Parathyroid adenoma (tissue), 2 donors: ENCODE data around the gene VSTM4.

Source experiments
- H2AFZ ChIP-seq: fragments of 300-600 bp; sonication (generic); one replicate; pipeline ENCODE4 v1.7.0; 2017; ENCODE audit warnings: antibody characterized with exemption, mild to moderate bottlenecking
- H3K27ac ChIP-seq: fragments of 300-600 bp; sonication (generic); one replicate; pipeline ENCODE4 v1.7.0; 2017
- H3K27me3 ChIP-seq: fragments of 300-600 bp; sonication (generic); one replicate; pipeline ENCODE4 v1.7.0; 2017; ENCODE audit warnings: low read length; ENCODE audit not compliant: control insufficient read depth, insufficient read depth
- H3K36me3 ChIP-seq: fragments of 300-600 bp; sonication (generic); one replicate; pipeline ENCODE4 v1.7.0; 2017; ENCODE audit warnings: low read length; ENCODE audit not compliant: control insufficient read depth, insufficient read depth
- H3K4me1 ChIP-seq: fragments of 300-600 bp; sonication (generic); one replicate; pipeline ENCODE4 v1.7.0; 2017; ENCODE audit warnings: control low read depth
- H3K4me2 ChIP-seq: fragments of 300-600 bp; sonication (generic); one replicate; pipeline ENCODE4 v1.7.0; 2017; ENCODE audit warnings: low read length
- H3K4me3 ChIP-seq: fragments of 300-600 bp; sonication (generic); one replicate; pipeline ENCODE4 v1.7.0; 2017; ENCODE audit warnings: low read depth, low read length
- H3K79me2 ChIP-seq: fragments of 300-600 bp; sonication (generic); one replicate; pipeline ENCODE4 v1.7.0; 2017; ENCODE audit warnings: control low read depth
- H3K9ac ChIP-seq: fragments of 300-600 bp; sonication (generic); one replicate; pipeline ENCODE4 v1.7.0; 2017; ENCODE audit warnings: mild to moderate bottlenecking
- H3K9me3 ChIP-seq: fragments of 300-600 bp; sonication (generic); one replicate; pipeline ENCODE4 v1.7.0; 2017; ENCODE audit warnings: low read length; ENCODE audit not compliant: control insufficient read depth
- CTCF ChIP-seq: fragments of 300-600 bp; sonication (generic); IDR thresholded peaks from one replicate; pipeline ENCODE4 v1.7.0; 2017; ENCODE audit warnings: antibody characterized with exemption, mild to moderate bottlenecking
- donor health status: primary hyperparathyroidism.

VSTM4 gene

GRCh38 chr10:49050906-49051305 is 64.4 kb downstream of the VSTM4 start:
- H3K4me3 ChIP-seq = no peak overlapping the region
- no peak overlapping the region for H3K27ac ChIP-seq
- TF ChIP-seq CTCF = no peak
- peaks cover 2% of the 10 kb centered on the region for H3K4me1 ChIP-seq
- H3K36me3 ChIP-seq = no peaks in the 10 kb centered on the region
- no peak overlapping the region for H3K4me2 ChIP-seq
- no peaks in the 10 kb centered on the region for H3K27me3 ChIP-seq
- no peak overlapping the region for H3K9ac ChIP-seq
- H2AFZ ChIP-seq = no peak overlapping the region
- no peaks in the 10 kb centered on the region for H3K9me3 ChIP-seq
- H3K79me2 ChIP-seq = no peaks in the 10 kb centered on the region

- Histone ChIP-seq H3K27ac (no peak overlapping the region), H3K36me3 (no peaks in the 10 kb centered on the region), H3K9me3 (no peaks in the 10 kb centered on the region), H3K4me2 (no peak overlapping the region), H3K27me3 (no peaks in the 10 kb centered on the region), H3K79me2 (no peaks in the 10 kb centered on the region), H3K4me3 (no peak overlapping the region), H3K9ac (no peak overlapping the region), H2AFZ (no peak overlapping the region), H3K4me1 (no peaks in the 10 kb centered on the region)
- TF ChIP-seq CTCF = no peak
These were observed 65.0 kb downstream of the VSTM4 start for GRCh38 chr10:49050366-49050765.

- Histone ChIP-seq H3K4me1 (no peaks in the 10 kb centered on the region), H3K27ac (no peak overlapping the region), H3K79me2 (no peaks in the 10 kb centered on the region), H3K4me2 (no peak overlapping the region), H2AFZ (no peak overlapping the region), H3K9me3 (no peaks in the 10 kb centered on the region), H3K27me3 (no peaks in the 10 kb centered on the region), H3K9ac (no peak overlapping the region), H3K36me3 (no peaks in the 10 kb centered on the region), H3K4me3 (no peak overlapping the region)
- no peak for TF ChIP-seq CTCF
These were observed 65.7 kb downstream of the VSTM4 start for GRCh38 chr10:49049660-49050059.

- H3K4me2 ChIP-seq = no peak overlapping the region
- no peaks in the 10 kb centered on the region for H3K79me2 ChIP-seq
- no peaks in the 10 kb centered on the region for H3K4me1 ChIP-seq
- TF ChIP-seq CTCF = no peak
- H3K27me3 ChIP-seq = no peaks in the 10 kb centered on the region
- H3K4me3 ChIP-seq = no peak overlapping the region
- no peak overlapping the region for H3K27ac ChIP-seq
- H3K9me3 ChIP-seq = no peaks in the 10 kb centered on the region
- no peak overlapping the region for H2AFZ ChIP-seq
- H3K9ac ChIP-seq = no peak overlapping the region
- H3K36me3 ChIP-seq = no peaks in the 10 kb centered on the region
These were observed 68.1 kb downstream of the VSTM4 start for GRCh38 chr10:49047128-49047639.
